GM12891 (cell line): Measurements from ENCODE around the gene FNBP1.

ENCODE experiments used
- POLR2A ChIP-seq: IDR thresholded peaks from 2 replicates; pipeline ENCODE4 v1.6.1; 2011; ENCODE audit warnings: low read depth, low read length, control low read depth
- POLR2AphosphoS5 ChIP-seq: IDR thresholded peaks from 2 replicates; pipeline ENCODE4 v1.6.1; 2011; ENCODE audit warnings: low read depth, low read length, control low read depth
- SPI1 ChIP-seq: IDR thresholded peaks from 2 replicates; pipeline ENCODE4 v1.6.1; 2011; ENCODE audit warnings: low read depth, low read length, control low read depth

GRCh38 chr9:129849901-129850300 is 193.1 kb downstream of the FNBP1 start:
- TF ChIP-seq SPI1 (no peak), POLR2A (no peak), POLR2AphosphoS5 (no peak)
